ENCODE results near the gene HSF4. TPM values are rescaled to one million over a fixed set of nuclear protein-coding genes. Genes with fewer than 3 reads are reported as not detected.
A peak's percentile ranks its signal among the peaks of the same experiment; 100 is the strongest.

HSF4 gene, protein sequence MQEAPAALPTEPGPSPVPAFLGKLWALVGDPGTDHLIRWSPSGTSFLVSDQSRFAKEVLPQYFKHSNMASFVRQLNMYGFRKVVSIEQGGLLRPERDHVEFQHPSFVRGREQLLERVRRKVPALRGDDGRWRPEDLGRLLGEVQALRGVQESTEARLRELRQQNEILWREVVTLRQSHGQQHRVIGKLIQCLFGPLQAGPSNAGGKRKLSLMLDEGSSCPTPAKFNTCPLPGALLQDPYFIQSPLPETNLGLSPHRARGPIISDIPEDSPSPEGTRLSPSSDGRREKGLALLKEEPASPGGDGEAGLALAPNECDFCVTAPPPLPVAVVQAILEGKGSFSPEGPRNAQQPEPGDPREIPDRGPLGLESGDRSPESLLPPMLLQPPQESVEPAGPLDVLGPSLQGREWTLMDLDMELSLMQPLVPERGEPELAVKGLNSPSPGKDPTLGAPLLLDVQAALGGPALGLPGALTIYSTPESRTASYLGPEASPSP
- 54.3 TPM for total RNA-seq

DNA sequence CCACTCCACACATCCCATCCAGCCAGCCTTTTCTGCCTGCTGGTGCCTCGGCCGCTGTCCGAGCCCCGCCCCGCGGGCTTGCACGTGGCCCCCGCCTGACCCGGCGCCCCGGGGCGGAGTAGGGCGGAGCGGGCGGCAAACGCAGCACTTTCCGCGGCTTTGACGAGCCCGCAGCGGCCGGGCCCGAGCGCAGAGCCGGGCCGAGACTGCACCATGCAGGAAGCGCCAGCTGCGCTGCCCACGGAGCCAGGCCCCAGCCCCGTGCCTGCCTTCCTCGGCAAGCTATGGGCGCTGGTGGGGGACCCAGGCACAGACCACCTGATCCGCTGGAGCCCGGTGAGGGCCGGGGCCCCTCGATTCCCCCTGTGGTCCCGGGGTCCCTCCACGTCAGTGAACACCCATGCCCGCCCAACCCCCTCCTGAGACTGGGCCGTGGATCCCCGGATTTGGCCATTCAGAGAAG lies at the start of gene HSF4:
Gene HSF4 (plus strand): TSS at position 147 of the 463 bp plus-strand sequence. CDS start 67 bp downstream, at position 214.
- TF ChIP-seq, protein P1, sequence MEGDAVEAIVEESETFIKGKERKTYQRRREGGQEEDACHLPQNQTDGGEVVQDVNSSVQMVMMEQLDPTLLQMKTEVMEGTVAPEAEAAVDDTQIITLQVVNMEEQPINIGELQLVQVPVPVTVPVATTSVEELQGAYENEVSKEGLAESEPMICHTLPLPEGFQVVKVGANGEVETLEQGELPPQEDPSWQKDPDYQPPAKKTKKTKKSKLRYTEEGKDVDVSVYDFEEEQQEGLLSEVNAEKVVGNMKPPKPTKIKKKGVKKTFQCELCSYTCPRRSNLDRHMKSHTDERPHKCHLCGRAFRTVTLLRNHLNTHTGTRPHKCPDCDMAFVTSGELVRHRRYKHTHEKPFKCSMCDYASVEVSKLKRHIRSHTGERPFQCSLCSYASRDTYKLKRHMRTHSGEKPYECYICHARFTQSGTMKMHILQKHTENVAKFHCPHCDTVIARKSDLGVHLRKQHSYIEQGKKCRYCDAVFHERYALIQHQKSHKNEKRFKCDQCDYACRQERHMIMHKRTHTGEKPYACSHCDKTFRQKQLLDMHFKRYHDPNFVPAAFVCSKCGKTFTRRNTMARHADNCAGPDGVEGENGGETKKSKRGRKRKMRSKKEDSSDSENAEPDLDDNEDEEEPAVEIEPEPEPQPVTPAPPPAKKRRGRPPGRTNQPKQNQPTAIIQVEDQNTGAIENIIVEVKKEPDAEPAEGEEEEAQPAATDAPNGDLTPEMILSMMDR (IDR thresholded peaks at IDR 0.05) = no peak
- TF ChIP-seq POLR2AphosphoS5 (IDR thresholded peaks at IDR 0.05; ENCODE audit: insufficient read depth in 1 of 2, low read depth in 1 of 2) (peak in 1 of 2 donors; percentile 34), POLR2A (IDR thresholded peaks at IDR 0.05) (peak in 1 of 2 donors; percentile 35)
- Histone ChIP-seq H3K9me3 (no peaks in the 10 kb centered on the region), H3K27ac (peak within 1 kb of the TSS; percentile 76), H3K36me3 (no peaks in the 10 kb centered on the region), H3K27me3 (no peaks in the 10 kb centered on the region), H3K4me3 (peak within 1 kb of the TSS; percentile 44 to 45), H3K4me1 (peaks cover 60% of the 10 kb centered on the region)
- no peak for DNase-seq (ENCODE audit: extremely low spot score in 2 of 2)
- intact Hi-C loops (cut with DNase I) = no loop called here

DNA sequence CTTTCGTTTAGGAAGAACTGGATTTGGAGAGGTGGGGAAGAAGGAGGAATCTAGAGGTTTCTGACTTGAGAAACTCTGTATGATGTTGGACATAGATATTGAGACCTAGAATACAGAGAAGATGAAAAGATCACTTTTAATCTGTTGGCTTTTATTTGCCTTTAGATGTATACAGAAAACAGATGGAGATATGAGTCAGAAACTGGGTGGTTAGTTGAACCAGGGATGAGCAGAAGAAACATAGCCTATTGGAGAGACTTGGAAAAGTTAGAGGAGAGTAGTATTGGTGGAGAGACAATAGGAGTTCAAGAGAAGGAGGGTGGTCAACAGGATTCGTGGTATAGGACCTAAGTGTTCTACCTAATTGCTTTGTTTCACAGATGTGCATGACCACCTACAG lies 49.8 kb upstream of the HSF4 start:
- Histone ChIP-seq H3K4me3 (no peak overlapping the region), H3K9me3 (no peaks in the 10 kb centered on the region), H3K27me3 (no peaks in the 10 kb centered on the region), H3K4me1 (peaks cover 39% of the 10 kb centered on the region), H3K27ac (no peak overlapping the region), H3K36me3 (no peaks in the 10 kb centered on the region)
- no peak for DNase-seq (ENCODE audit: extremely low spot score in 2 of 2)
- intact Hi-C loops (cut with DNase I) = no loop called here
- TF ChIP-seq, protein P1 (IDR thresholded peaks at IDR 0.05) = no peak
- TF ChIP-seq POLR2AphosphoS5 (IDR thresholded peaks at IDR 0.05; ENCODE audit: insufficient read depth in 1 of 2, low read depth in 1 of 2) (no peak), POLR2A (IDR thresholded peaks at IDR 0.05) (no peak)

DNA sequence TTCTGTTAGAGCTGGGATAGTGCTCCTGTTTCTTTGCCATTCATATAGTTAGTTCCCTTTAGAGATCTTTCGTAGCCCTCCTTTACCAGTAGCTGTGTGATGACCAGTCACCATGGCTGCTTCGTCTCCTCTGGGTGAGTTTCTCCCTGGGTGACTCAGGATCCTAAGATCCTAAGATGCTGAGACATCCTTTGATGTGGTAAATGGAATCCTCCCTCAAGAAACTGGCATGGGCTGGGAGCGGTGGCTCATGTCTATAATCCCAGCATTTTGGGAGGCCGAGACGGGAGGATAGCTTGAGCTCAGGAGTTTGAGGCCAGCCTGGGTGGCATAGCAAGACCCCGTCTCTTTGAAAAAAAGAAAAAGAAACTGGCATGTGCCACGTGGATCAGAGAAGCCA lies 48.9 kb upstream of the HSF4 start:
- H3K36me3 ChIP-seq = peaks cover 0 to 7% of the 10 kb centered on the region in 2 donors
- peaks cover 32% of the 10 kb centered on the region for H3K4me1 ChIP-seq
- DNase-seq (ENCODE audit: extremely low spot score in 2 of 2) = no peak
- no peaks in the 10 kb centered on the region for H3K27me3 ChIP-seq
- intact Hi-C loops (cut with DNase I) = no loop called here
- TF ChIP-seq, protein P1 (IDR thresholded peaks at IDR 0.05) = no peak
- TF ChIP-seq POLR2A (IDR thresholded peaks at IDR 0.05) (no peak), POLR2AphosphoS5 (IDR thresholded peaks at IDR 0.05; ENCODE audit: insufficient read depth in 1 of 2, low read depth in 1 of 2) (no peak)
- no peaks in the 10 kb centered on the region for H3K9me3 ChIP-seq
- no peak overlapping the region for H3K4me3 ChIP-seq
- no peak overlapping the region for H3K27ac ChIP-seq

DNA sequence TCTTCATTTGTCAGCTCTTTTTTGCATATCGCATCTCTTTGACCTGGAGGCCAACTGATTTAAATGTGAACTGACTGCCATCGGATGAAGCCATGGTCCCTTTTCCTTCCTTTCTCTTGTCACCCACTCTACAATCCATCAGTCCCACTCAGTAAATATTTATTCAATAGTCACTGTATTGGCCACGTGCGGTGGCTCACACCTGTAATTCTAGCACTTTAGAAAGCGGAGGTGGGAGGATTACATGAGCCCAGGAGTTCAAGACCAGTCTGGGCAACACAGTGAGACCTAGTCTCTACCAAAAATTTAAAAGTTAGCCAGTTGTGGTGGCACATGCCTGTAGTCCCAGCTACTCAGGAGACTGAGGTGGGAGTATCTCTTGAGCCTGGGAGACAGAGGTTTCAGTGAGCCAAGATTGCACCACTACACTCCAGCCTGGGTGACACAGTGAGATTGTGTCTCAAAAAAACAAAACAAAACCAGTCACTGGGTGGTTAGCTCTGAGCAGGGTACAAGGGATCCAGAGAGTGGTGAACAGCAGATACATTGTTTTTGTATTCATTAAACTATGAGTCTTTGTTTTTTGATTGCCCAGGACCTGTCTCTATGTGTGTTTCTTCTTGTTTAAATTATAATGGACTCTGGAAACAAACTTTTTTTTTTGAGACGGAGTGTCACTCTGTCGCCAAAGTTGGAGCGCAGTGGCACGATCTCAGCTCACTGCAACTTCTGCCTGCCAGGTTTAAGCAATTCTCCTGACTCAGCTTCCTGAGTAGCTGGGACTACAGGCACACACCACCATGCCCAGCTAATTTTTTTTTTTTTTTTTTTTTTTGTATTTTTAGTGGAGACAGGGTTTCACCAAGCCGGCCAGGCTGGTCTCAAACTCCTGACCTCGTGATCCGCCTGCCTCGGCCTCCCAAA lies 47.9 kb upstream of the HSF4 start:
- H3K27me3 ChIP-seq = no peaks in the 10 kb centered on the region
- H3K9me3 ChIP-seq = no peaks in the 10 kb centered on the region
- DNase-seq (ENCODE audit: extremely low spot score in 2 of 2) = no peak
- peaks cover 0 to 18% of the 10 kb centered on the region in 2 donors for H3K36me3 ChIP-seq
- H3K4me3 ChIP-seq = no peak overlapping the region
- TF ChIP-seq, protein P1 (IDR thresholded peaks at IDR 0.05) = no peak
- TF ChIP-seq POLR2A (IDR thresholded peaks at IDR 0.05) (no peak), POLR2AphosphoS5 (IDR thresholded peaks at IDR 0.05; ENCODE audit: insufficient read depth in 1 of 2, low read depth in 1 of 2) (no peak)
- peaks cover 22% of the 10 kb centered on the region for H3K4me1 ChIP-seq
- no peak overlapping the region for H3K27ac ChIP-seq
- intact Hi-C loops (cut with DNase I) = no loop called here
